IPS DF 6.9 (cell line): ENCODE results near the gene OR10A4.
"Not testable (repeated sequence)": the region's sequence is repeated elsewhere in the genome, so short reads cannot be mapped to it uniquely, and the experiment has no call there.

Source experiments
- DNase-seq: peaks from one replicate; pipeline ENCODE4 v3.0.0-alpha.2; 2013; ENCODE audit warnings: low read depth, low spot score
- H3K27ac ChIP-seq: one replicate; pipeline ENCODE4 v1.5.1; 2013; ENCODE audit warnings: low read length, control low read depth
- H3K27me3 ChIP-seq: 2 replicates; pipeline ENCODE4 v1.6.1; 2013; ENCODE audit warnings: mild to moderate bottlenecking, low read length; ENCODE audit not compliant: control insufficient read depth, insufficient read depth
- H3K36me3 ChIP-seq: 2 replicates; pipeline ENCODE4 v1.6.1; 2013; ENCODE audit warnings: low read length; ENCODE audit not compliant: control insufficient read depth, insufficient read depth
- H3K4me1 ChIP-seq: 2 replicates; pipeline ENCODE4 v1.6.1; 2013; ENCODE audit warnings: low read length; ENCODE audit not compliant: control insufficient read depth, insufficient read depth
- H3K4me3 ChIP-seq: 2 replicates; pipeline ENCODE4 v1.5.1; 2013; ENCODE audit warnings: mild to moderate bottlenecking, low read length
- H3K9me3 ChIP-seq: 2 replicates; pipeline ENCODE4 v1.6.1; 2013; ENCODE audit warnings: low read length, inconsistent platforms; ENCODE audit not compliant: control insufficient read depth, insufficient read depth
- WGBS: extraction: QIAGEN DNeasy Blood & Tissue Kit; methylation state at CpG from one replicate; pipeline ENCODE4 v1.1.7; 2013; ENCODE audit warnings: mixed read lengths, missing lambda C conversion rate; ENCODE audit not compliant: insufficient read length, insufficient coverage; 5-methylcytosine and 5-hydroxymethylcytosine counted together

Gene OR10A4, protein sequence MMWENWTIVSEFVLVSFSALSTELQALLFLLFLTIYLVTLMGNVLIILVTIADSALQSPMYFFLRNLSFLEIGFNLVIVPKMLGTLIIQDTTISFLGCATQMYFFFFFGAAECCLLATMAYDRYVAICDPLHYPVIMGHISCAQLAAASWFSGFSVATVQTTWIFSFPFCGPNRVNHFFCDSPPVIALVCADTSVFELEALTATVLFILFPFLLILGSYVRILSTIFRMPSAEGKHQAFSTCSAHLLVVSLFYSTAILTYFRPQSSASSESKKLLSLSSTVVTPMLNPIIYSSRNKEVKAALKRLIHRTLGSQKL

DNA sequence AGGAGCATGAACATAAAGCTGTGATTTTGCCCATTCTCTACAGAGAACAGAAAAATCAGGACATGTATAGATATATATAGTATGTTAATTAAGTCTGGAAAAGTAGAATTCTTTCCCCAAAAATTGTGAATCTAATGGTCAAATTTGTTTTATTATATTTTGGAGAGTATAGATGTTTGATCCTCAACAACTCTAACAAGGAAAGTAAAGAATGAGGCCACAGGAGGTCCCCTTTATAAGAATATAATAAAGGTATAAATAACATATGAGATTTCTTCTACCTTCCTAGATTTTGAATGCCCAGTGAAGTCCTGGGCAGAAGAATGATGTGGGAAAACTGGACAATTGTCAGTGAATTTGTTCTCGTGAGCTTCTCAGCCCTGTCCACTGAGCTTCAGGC is at the start of gene OR10A4:
Gene OR10A4 (plus strand): TSS at position 301 of the 400 bp plus-strand sequence. CDS start 23 bp downstream, at position 324.
- DNase-seq = no peak
- no peak within 1 kb of the TSS for H3K27ac ChIP-seq
- H3K27me3 ChIP-seq = no peaks in the 10 kb centered on the region
- H3K4me3 ChIP-seq = no peak within 1 kb of the TSS
- no CpG with 5 or more reads among the region's 1 CpG for WGBS
- no peaks in the 10 kb centered on the region for H3K4me1 ChIP-seq
- no peaks in the 10 kb centered on the region; the same call in 1 of the 2 replicates for H3K9me3 ChIP-seq
- H3K36me3 ChIP-seq = no peaks in the 10 kb centered on the region

DNA sequence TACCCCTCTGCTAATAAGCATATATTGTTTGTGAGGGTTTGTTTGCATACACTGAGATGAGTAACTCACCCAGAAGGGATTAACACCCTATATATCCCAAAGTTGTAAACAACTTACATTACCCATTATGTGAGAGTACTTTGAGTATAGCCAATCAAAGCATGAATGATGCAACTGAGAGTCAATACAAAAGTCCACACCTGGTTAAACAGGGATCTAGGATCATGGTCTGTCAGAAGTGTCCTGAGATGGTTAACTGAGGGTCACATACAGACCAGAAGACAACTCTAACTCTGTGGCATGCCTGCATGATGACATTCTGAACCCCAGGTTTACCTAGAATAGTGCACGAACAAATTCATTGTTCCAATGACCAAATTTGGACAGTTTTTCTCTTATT is 48.3 kb upstream of the OR10A4 start:
- Histone ChIP-seq H3K27me3 (no peaks in the 10 kb centered on the region), H3K9me3 (no peaks in the 10 kb centered on the region), H3K27ac (no peak overlapping the region), H3K4me3 (no peak overlapping the region), H3K4me1 (no peaks in the 10 kb centered on the region), H3K36me3 (no peaks in the 10 kb centered on the region)
- no peak for DNase-seq
- WGBS = no CpG with 5 or more reads among the region's 1 CpG

DNA sequence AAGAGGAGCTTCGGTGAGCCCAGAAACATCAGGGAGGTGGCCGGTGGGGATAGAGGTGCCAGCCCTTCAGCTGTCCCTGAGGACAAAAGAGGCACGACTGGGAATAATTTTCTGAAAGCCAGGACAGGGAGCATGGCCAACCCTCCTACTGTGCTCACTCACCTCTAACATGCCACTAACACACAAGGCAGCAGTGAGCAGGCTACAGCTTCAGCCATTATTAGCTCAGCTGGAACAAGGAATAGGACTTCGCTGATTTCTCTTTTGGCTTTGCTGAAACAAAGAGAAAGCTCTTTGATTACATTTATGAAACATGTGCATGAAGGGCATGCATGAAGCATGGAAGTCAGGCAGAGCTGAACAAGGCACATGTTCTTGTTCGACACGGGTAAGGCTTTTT is 43.1 kb upstream of the OR10A4 start:
- Histone ChIP-seq H3K9me3 (no peaks in the 10 kb centered on the region), H3K4me3 (no peak overlapping the region), H3K27me3 (no peaks in the 10 kb centered on the region), H3K4me1 (no peaks in the 10 kb centered on the region), H3K27ac (no peak overlapping the region), H3K36me3 (no peaks in the 10 kb centered on the region)
- DNase-seq = no peak
- WGBS = no CpG with 5 or more reads among the region's 6 CpGs

DNA sequence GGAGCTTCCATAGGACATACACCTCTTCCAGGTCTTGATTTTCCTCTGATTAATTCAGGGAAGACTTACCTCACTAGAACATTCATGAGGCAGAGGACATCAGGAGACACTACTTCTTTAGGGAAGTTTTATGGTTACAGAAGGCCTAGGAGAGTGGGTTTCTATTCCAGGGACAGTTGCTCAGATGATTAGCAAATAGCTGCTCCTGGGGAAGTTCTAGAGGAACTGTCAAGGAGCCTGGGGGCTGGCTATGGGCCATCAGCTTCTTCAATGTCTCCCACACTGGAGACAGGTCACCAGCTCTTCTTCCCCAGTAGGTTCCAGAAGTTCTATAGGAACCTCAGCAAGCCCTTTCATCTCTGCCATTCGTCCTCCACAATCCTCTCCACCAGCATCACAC is 42.4 kb upstream of the OR10A4 start:
- DNase-seq = no peak
- Histone ChIP-seq H3K36me3 (no peaks in the 10 kb centered on the region), H3K27ac (no peak overlapping the region), H3K4me3 (no peak overlapping the region), H3K4me1 (no peaks in the 10 kb centered on the region), H3K9me3 (no peaks in the 10 kb centered on the region), H3K27me3 (no peaks in the 10 kb centered on the region)
- no CpG with 5 or more reads among the region's 1 CpG for WGBS

DNA sequence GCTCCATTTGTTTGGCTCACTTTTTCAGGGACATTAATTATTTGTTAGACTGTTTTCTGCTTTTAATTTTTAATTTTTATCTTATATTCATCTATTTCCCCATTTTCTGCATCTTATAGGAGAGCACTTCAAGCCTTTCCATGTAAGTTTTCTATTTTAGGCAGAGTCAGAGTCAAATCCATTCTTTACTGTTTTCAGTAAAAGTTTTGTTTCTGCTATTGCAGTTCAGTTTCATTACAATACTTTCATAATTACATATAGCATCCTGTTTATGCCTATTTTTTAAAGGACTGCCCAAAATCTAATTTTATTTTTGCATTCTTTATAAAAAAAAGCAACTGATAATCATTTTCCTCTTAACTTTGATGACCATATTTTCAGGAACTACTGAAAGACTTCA is 34.7 kb upstream of the OR10A4 start:
- Histone ChIP-seq H3K4me1 (no peaks in the 10 kb centered on the region), H3K27ac (no peak overlapping the region), H3K36me3 (no peaks in the 10 kb centered on the region), H3K9me3 (no peaks in the 10 kb centered on the region), H3K4me3 (no peak overlapping the region), H3K27me3 (no peaks in the 10 kb centered on the region)
- no peak for DNase-seq

DNA sequence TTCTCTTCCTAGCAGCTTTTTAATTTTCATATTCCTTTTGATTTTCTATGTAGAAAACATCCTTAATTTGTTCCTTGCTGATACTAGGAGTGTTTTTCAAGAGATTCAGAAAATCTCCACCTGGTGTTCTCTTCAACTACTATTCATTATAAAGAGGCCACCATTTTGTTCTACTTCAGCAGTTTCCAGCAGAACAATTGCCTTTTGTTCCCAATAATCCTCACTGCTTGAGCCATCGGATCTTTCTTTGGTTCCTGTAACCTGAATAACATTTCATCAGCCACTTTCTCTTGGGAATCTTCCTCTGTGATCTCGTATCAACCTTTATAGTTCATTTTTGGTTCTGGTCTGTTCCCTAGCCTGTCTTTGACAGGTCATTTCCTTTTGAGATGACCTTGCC is 32.8 kb upstream of the OR10A4 start:
- no peaks in the 10 kb centered on the region for H3K9me3 ChIP-seq
- H3K4me1 ChIP-seq = peaks cover 3% of the 10 kb centered on the region
- no peaks in the 10 kb centered on the region for H3K27me3 ChIP-seq
- H3K36me3 ChIP-seq = no peaks in the 10 kb centered on the region
- no peak for DNase-seq
- WGBS = no CpG with 5 or more reads among the region's 2 CpGs
- no peak overlapping the region for H3K4me3 ChIP-seq
- no peak overlapping the region for H3K27ac ChIP-seq

DNA sequence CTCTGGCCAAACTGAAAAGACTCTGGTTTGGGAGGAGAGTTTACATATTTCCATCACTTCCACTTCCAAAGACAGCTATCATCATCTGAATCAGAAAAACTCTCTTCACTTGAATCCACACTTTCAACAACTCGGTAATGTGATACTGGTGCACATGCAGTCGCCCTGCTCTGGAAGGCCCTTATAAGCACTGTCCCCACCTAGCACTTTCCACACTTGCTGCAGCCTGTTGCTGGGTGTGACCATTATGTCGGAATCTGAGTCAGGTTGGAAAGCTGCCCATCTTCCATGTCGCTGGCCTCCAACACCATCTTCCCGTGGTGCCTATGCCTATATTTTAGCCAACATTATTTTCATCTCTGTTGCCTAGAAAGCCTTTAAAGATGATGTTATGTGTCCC is 32.1 kb upstream of the OR10A4 start:
- Histone ChIP-seq H3K9me3 (no peaks in the 10 kb centered on the region), H3K36me3 (no peaks in the 10 kb centered on the region), H3K4me1 (peaks cover 3% of the 10 kb centered on the region), H3K27me3 (no peaks in the 10 kb centered on the region), H3K27ac (no peak overlapping the region), H3K4me3 (no peak overlapping the region)
- no peak for DNase-seq
- WGBS = no CpG with 5 or more reads among the region's 5 CpGs

DNA sequence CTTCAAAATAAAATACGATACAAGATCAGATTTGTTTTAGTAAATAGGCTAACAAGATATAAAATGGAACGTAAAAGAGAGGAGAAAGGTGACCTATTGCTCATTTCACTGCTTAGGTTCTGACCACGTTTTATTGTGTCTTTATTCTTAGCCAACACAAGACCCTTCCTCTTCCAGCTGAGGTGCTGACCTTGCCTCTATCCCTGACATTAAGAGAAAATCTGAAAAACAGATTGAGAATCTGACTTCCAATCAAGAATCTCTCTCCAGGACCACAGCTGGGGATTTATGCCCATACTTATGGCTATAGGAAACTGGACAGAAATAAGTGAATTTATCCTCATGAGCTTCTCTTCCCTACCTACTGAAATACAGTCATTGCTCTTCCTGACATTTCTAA is 31.0 kb upstream of the OR10A4 start, which contains the start of gene OR10A5:
Gene OR10A5 (plus strand): TSS at position 301 of the 400 bp plus-strand sequence. CDS start 0 bp downstream, at position 301.
- H3K36me3 ChIP-seq = no peaks in the 10 kb centered on the region
- H3K4me3 ChIP-seq = no peak within 1 kb of the TSS
- 100% methylated on average over 1 of the region's 3 CpGs for WGBS
- H3K27ac ChIP-seq = no peak within 1 kb of the TSS
- H3K4me1 ChIP-seq = peaks cover 3% of the 10 kb centered on the region
- DNase-seq = no peak
- no peaks in the 10 kb centered on the region for H3K27me3 ChIP-seq
- no peaks in the 10 kb centered on the region for H3K9me3 ChIP-seq

DNA sequence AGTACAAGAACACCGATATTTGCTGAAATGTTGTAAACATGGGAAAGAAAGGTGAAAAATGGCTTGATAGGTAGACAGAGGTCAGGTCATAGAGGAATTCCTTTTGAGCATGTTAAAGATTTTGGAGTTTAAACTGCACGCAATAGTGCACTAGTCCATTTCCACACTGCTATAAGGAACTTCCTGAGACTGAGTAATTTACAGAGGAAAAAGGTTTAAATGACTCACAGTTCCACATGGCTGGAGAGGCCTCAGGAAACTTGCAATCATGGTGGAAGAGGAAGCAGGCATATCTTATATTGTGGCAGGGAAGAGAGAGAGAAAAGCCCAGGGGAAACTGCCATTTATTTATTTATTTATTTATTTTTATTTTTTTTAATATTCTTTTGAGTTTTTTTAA is 25.9 kb upstream of the OR10A4 start:
- no peak overlapping the region for H3K27ac ChIP-seq
- H3K27me3 ChIP-seq = no peaks in the 10 kb centered on the region
- no peaks in the 10 kb centered on the region for H3K9me3 ChIP-seq
- no peak for DNase-seq
- no CpG with 5 or more reads among the region's 2 CpGs for WGBS
- H3K36me3 ChIP-seq = no peaks in the 10 kb centered on the region
- no peak overlapping the region for H3K4me3 ChIP-seq
- peaks cover 3% of the 10 kb centered on the region for H3K4me1 ChIP-seq

DNA sequence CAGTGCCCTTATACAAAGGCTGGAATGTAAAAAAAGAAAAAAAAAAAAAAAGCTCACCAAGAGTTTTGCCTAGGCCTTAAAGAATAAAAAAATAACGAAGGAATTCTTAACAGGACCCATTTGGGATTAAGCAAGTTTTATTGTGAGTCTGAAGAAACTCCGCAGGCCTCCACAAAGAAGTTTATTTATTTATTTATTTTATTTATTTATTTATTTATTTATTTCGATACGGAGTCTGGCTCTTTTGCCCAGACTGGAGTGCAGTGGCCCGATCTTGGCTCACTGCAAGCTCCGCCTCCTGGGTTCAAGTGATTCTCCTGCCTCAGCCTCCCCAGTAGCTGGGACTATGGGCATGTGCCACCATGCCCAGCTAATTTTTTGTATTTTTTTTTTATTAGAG is 21.6 kb upstream of the OR10A4 start:
- no CpG with 5 or more reads among the region's 6 CpGs for WGBS
- H3K4me3 ChIP-seq, H3K36me3 ChIP-seq, H3K27me3 ChIP-seq, H3K9me3 ChIP-seq, DNase-seq, H3K4me1 ChIP-seq, H3K27ac ChIP-seq: not testable (repeated sequence)

DNA sequence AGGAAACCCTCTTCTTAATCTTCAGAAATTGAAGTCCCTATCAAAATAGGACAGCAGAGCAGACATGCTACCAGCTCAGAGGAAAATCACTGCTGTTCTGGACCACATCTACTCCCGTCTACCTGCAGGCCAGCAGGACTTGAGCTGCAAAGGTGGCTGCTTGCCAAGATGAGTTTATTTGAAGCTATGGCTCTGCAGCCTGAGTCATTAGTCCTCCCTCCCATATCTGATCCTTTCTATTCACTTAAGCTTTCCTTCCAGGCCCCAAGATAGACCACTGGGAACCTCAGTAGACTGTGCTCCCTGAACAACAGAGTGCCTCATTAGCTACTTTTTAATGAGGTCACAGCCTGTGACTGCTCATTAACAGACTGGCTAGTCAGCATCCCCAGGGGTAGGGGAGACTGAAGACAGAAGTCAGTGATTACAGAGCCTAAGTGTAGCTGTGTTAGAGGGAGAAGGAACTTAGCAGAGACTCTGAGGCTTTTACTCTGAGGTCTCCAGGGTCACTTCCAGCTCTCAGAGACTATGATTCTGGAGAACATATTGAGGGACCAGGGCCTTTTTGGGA is 20.4 kb upstream of the OR10A4 start:
- no CpG with 5 or more reads among the region's 1 CpG for WGBS
- Histone ChIP-seq H3K27ac (no peak overlapping the region), H3K4me3 (no peak overlapping the region), H3K9me3 (no peaks in the 10 kb centered on the region), H3K36me3 (no peaks in the 10 kb centered on the region), H3K27me3 (no peaks in the 10 kb centered on the region), H3K4me1 (no peaks in the 10 kb centered on the region)
- DNase-seq = no peak
